GM04504 (cell line): ENCODE measurements around the gene GP5.

ENCODE experiments used
- DNase-seq: peaks from one replicate; pipeline ENCODE4 v3.0.0-alpha.2; 2012; ENCODE audit warnings: low read depth

The GP5 gene

GRCh38 chr3:194375473-194376240 is 23.4 kb downstream of the GP5 start:
- DNase-seq, result no peak

- DNase-seq, result no peak
These were observed 24.1 kb downstream of the GP5 start for GRCh38 chr3:194374935-194375334.

GRCh38 chr3:194373899-194374298 is 25.2 kb downstream of the GP5 start:
- DNase-seq, result no peak

- no peak for DNase-seq
These were observed 26.0 kb downstream of the GP5 start for GRCh38 chr3:194373028-194373427.

- DNase-seq, result no peak
These were observed 28.3 kb downstream of the GP5 start for GRCh38 chr3:194370753-194371152.

GRCh38 chr3:194369522-194370279 is 29.4 kb downstream of the GP5 start, which contains the start of gene LRRC15:
Gene LRRC15, minus strand, starts transcription at chr3:194369743. Its CDS starts 8,700 bp downstream, at chr3:194361043.
- peak; percentile 47 for DNase-seq

GRCh38 chr3:194368918-194369317 is 30.1 kb downstream of the GP5 start:
- DNase-seq, result no peak

- peak; percentile 62 for DNase-seq
These were observed 30.8 kb downstream of the GP5 start for GRCh38 chr3:194367992-194368841.

- no peak for DNase-seq
These were observed 33.0 kb downstream of the GP5 start for GRCh38 chr3:194365978-194366490.

GRCh38 chr3:194365526-194365925 is 33.5 kb downstream of the GP5 start:
- DNase-seq, result no peak

GRCh38 chr3:194364652-194365434 is 34.2 kb downstream of the GP5 start:
- peak; percentile 83 for DNase-seq

- DNase-seq, result no peak
These were observed 34.8 kb downstream of the GP5 start for GRCh38 chr3:194364314-194364651.

GRCh38 chr3:194360568-194360967 is 38.5 kb downstream of the GP5 start:
- no peak for DNase-seq

- no peak for DNase-seq
These were observed 41.4 kb downstream of the GP5 start for GRCh38 chr3:194357681-194358080.

GRCh38 chr3:194355379-194355778 is 43.7 kb downstream of the GP5 start:
- DNase-seq, result no peak

GRCh38 chr3:194354315-194354714 is 44.8 kb downstream of the GP5 start:
- no peak for DNase-seq

GRCh38 chr3:194352667-194353246 is 46.3 kb downstream of the GP5 start:
- no peak for DNase-seq

- no peak for DNase-seq
These were observed 47.0 kb downstream of the GP5 start for GRCh38 chr3:194351952-194352536.

GRCh38 chr3:194351080-194351672 is 47.9 kb downstream of the GP5 start, which contains the start of gene CPN2:
Gene CPN2, minus strand, starts transcription at chr3:194351328. Its CDS starts 8,626 bp downstream, at chr3:194342702.
- no peak for DNase-seq

- no peak for DNase-seq
These were observed 48.4 kb downstream of the GP5 start for GRCh38 chr3:194350726-194351071.
